Activated CD8-positive, alpha-beta memory T cell treated with anti-CD3 and anti-CD28 coated beads for 48 hours (primary cell): ENCODE data around the gene GNG4.
"Not testable (repeated sequence)": the region's sequence is repeated elsewhere in the genome, so short reads cannot be mapped to it uniquely, and the experiment has no call there.

ENCODE experiments used
- DNase-seq, 3 experiments: peaks; one replicate each; pipeline ENCODE4 v3.0.0-alpha.2; 2020; ENCODE audit warnings: low read depth in 2 of 3, low spot score in 2 of 3

The GNG4 gene

GRCh38 chr1:235628316-235629005 lies 21.1 kb downstream of the GNG4 start:
- no peak for DNase-seq

- no peak for DNase-seq
Measured at GRCh38 chr1:235625831-235626230, 23.8 kb downstream of the GNG4 start.

GRCh38 chr1:235625340-235625739 lies 24.2 kb downstream of the GNG4 start:
- no peak for DNase-seq

- no peak for DNase-seq
Measured at GRCh38 chr1:235624721-235625333, 24.8 kb downstream of the GNG4 start.

- no peak for DNase-seq
Measured at GRCh38 chr1:235622936-235623779, 26.4 kb downstream of the GNG4 start.

GRCh38 chr1:235619149-235619548 lies 30.4 kb downstream of the GNG4 start:
- DNase-seq: not testable (repeated sequence)

- no peak for DNase-seq
Measured at GRCh38 chr1:235617808-235618207, 31.8 kb downstream of the GNG4 start.

- DNase-seq: no peak
Measured at GRCh38 chr1:235617140-235617539, 32.4 kb downstream of the GNG4 start.

- no peak for DNase-seq
Measured at GRCh38 chr1:235614442-235614954, 35.1 kb downstream of the GNG4 start.

GRCh38 chr1:235613602-235614001 lies 36.0 kb downstream of the GNG4 start:
- no peak for DNase-seq

GRCh38 chr1:235612761-235613160 lies 36.8 kb downstream of the GNG4 start:
- DNase-seq: no peak

GRCh38 chr1:235610157-235610556 lies 39.4 kb downstream of the GNG4 start:
- no peak for DNase-seq

GRCh38 chr1:235608278-235608677 lies 41.3 kb downstream of the GNG4 start:
- DNase-seq: no peak

- DNase-seq: no peak
Measured at GRCh38 chr1:235607284-235607683, 42.3 kb downstream of the GNG4 start.

- no peak for DNase-seq
Measured at GRCh38 chr1:235601104-235601503, 48.5 kb downstream of the GNG4 start.

GRCh38 chr1:235599536-235599935 lies 50.0 kb downstream of the GNG4 start:
- DNase-seq: no peak

- DNase-seq: no peak
Measured at GRCh38 chr1:235597867-235598553, 51.6 kb downstream of the GNG4 start.

GRCh38 chr1:235595079-235595478 lies 54.5 kb downstream of the GNG4 start:
- DNase-seq: no peak

- not testable (repeated sequence) for DNase-seq
Measured at GRCh38 chr1:235594281-235594895, 55.2 kb downstream of the GNG4 start.

GRCh38 chr1:235588916-235589515 lies 60.6 kb downstream of the GNG4 start:
- DNase-seq: no peak
